GM12878 (cell line): Measurements from ENCODE around the gene L1TD1.

Experiments used
- EZH2 ChIP-seq: IDR thresholded peaks from 2 replicates; pipeline ENCODE4 v1.6.1; 2012; ENCODE audit warnings: low read depth, mild to moderate bottlenecking, control low read depth, inconsistent platforms, low read length, borderline replicate concordance; ENCODE audit not compliant: control insufficient read depth
- IRF4 ChIP-seq: IDR thresholded peaks from 2 replicates; pipeline ENCODE4 v1.6.1; 2011; ENCODE audit warnings: low read depth, low read length
- KAT2A ChIP-seq: conservative IDR thresholded peaks from 2 replicates; pipeline ENCODE4 v1.6.1; 2011; ENCODE audit warnings: low read depth, low read length; ENCODE audit not compliant: control insufficient read depth
- MTA2 ChIP-seq: fragments of 450-650 bp; IDR thresholded peaks from 2 replicates; pipeline ENCODE4 v1.6.1; 2016; ENCODE audit warnings: low read depth, mild to moderate bottlenecking, moderate library complexity
- MTA3 ChIP-seq: IDR thresholded peaks from 2 replicates; pipeline ENCODE4 v1.6.1; 2012; ENCODE audit warnings: low read length, inconsistent platforms, borderline replicate concordance
- POU2F2 ChIP-seq: IDR thresholded peaks from 3 replicates; pipeline ENCODE4 v1.6.1; 2011; ENCODE audit warnings: low read depth, mild to moderate bottlenecking, low read length, borderline replicate concordance
- RAD21 ChIP-seq: IDR thresholded peaks from 2 replicates; pipeline ENCODE4 v1.6.1; 2011; ENCODE audit warnings: mild to moderate bottlenecking, low read depth, low read length, moderate library complexity; ENCODE audit not compliant: insufficient read depth
- STAT1 ChIP-seq: fragments of 450-650 bp; conservative IDR thresholded peaks from 2 replicates; pipeline ENCODE4 v1.6.1; 2014; ENCODE audit warnings: antibody characterized with exemption, mild to moderate bottlenecking
- TF ChIP-seq, protein P1 (sequence below), 3 experiments: IDR thresholded peaks in 2 of 3; conservative IDR thresholded peaks in 1 of 3; 2 replicates each; pipeline ENCODE4 v1.5.1; 2011; ENCODE audit warnings: low read depth in 3 of 3, low read length in 3 of 3, mild to moderate bottlenecking in 3 of 3, control low read depth in 2 of 3, moderate library complexity in 2 of 3, inconsistent platforms in 1 of 3, mixed read lengths in 1 of 3; ENCODE audit not compliant: control insufficient read depth in 2 of 3, insufficient read depth in 1 of 3; ENCODE audit errors: extremely low read depth in 1 of 3

DNA sequence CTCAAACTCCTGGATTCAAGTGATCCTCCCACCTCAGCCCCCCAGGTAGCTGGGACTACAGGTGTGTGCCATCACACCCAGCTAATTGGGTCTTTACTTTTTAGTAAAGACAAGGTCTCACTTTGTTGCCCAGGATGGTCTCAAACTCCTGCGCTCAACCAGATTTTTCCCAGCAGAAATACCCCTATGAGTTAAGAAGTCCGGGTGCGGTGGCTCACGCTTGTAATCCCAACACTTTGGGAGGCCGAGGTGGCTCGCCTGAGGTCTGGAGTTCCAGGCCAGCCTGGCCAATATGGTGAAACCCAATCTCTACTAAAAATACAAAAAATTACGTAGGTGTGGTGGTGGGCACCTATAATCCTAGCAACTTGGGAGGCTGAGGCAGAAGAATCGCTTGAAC, 6.5 kb upstream of the L1TD1 start:
- TF ChIP-seq EZH2 = no peak
- TF ChIP-seq, protein P1, sequence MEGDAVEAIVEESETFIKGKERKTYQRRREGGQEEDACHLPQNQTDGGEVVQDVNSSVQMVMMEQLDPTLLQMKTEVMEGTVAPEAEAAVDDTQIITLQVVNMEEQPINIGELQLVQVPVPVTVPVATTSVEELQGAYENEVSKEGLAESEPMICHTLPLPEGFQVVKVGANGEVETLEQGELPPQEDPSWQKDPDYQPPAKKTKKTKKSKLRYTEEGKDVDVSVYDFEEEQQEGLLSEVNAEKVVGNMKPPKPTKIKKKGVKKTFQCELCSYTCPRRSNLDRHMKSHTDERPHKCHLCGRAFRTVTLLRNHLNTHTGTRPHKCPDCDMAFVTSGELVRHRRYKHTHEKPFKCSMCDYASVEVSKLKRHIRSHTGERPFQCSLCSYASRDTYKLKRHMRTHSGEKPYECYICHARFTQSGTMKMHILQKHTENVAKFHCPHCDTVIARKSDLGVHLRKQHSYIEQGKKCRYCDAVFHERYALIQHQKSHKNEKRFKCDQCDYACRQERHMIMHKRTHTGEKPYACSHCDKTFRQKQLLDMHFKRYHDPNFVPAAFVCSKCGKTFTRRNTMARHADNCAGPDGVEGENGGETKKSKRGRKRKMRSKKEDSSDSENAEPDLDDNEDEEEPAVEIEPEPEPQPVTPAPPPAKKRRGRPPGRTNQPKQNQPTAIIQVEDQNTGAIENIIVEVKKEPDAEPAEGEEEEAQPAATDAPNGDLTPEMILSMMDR (IDR thresholded peaks at IDR 0.05 in 2 of 3, conservative IDR thresholded peaks at IDR 0.05 in 1 of 3; ENCODE audit: control insufficient read depth in 2 of 3, extremely low read depth in 1 of 3, insufficient read depth in 1 of 3, low read depth in 3 of 3, low read length in 3 of 3) = no peak
- no peak for TF ChIP-seq STAT1
- no peak for TF ChIP-seq POU2F2
- no peak for TF ChIP-seq MTA3
- no peak for TF ChIP-seq IRF4
- no peak for TF ChIP-seq KAT2A
- no peak for TF ChIP-seq RAD21
- no peak for TF ChIP-seq MTA2
